HG03280 (cell line): Measurements from ENCODE around the gene CRYBA4.

Experiments
- ATAC-seq: cut with Tn5 transposase; IDR thresholded peaks from one replicate; pipeline ENCODE4 v1.9.1; 2021; ENCODE audit warnings: mild to moderate bottlenecking, moderate library complexity; ENCODE audit not compliant: unreplicated experiment

The CRYBA4 gene

GRCh38 chr22:26621663-26622062, at the start of gene CRYBA4:
CRYBA4 (plus strand) TSS chr22:26621963; CDS start chr22:26622597, 634 bp downstream.
- no peak for ATAC-seq

DNA sequence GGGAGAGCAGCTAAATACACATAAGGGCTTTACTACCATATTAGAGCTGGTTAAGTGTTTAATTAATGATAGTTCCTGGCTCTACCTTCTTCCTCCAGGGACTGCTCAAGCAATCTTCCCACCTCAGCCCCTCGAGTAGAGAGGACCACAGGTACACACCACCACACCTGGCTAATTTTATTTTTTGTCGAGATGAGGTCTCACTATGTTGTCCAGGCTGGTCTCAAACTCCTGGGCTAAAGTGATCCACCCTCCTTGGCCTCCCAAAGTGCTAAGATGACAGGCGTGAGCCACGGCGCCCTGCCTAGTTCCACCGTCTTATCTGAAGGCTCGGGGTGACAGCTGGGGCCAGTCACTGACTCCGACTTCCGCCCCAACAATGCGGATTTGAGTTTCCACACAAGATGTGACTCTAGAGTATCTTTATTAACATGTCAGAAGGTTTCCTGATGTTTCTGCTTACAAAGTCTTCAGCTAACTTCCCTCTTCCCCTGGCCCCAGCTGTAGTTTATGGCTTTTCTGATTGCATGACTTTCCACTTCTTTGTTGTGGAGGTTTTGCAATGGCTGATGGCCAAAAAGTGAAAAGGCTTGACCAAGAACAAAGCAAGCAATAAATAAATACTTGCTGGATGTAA, 48.6 kb upstream of the CRYBA4 start:
- no peak for ATAC-seq

DNA sequence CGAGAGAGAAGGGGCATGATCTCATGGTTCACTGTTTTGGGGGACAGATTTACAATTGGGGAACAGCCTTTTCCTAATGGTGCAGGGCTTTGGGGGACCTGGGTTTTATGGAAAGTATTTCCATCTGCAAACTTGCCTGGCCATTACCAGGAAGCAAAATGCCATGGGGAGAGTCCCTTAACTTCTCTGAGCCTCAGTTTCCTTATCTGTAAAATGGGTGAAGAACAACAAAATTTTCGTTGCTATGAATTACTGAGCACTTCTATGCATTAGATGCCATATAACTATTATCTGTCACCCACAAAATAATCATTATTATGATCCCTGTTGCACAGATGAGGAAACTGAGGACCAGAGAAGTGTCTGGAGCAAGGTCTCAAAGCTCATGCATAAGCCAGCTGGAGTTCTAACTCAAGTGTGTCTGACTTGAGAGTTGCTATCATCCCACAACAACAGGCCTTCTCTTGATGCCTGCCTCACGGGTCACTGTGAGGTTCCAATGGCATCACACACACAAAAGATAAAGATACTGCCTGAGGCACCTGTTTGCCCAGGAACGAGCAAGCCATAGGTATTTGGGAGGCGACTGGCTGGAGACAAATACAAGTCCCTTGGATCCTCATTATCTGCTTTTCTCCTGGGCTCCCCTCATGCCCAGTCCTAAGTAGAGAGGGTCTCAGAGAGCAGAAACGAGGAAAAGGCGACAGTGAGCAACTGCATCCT, 47.6 kb upstream of the CRYBA4 start:
- no peak for ATAC-seq

DNA sequence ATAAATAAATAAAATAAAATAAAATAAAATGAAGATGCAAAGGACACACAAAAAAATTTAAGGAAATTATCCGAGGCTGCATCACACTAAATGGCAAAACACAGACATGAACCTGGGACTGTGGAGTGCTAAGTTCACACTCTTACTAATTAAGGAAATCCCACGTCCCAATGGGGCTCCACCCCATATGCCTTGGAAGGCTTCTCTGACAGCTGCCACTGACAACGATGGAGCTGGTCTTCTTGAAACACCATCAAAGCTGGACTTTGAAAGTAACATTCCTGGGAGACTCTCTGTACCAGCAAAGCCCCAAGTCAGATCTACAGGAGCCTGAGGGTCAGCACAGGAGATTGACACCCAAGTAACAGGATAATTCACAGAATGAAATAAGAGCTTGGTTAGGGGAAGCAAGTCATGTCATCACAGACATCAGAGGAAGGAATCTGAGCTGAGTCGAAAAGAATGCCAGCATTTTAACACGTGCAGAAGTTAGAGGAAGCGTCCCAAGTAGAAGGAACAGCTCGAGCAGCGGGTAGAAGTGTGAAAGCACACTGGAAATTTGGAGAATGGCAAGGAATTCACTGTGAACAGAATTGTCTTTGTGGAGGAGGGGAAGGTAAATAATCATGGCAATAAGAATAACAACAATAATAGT, 45.6 kb upstream of the CRYBA4 start:
- ATAC-seq: no peak

GRCh38 chr22:26577081-26577480, 44.7 kb upstream of the CRYBA4 start:
- no peak for ATAC-seq

DNA sequence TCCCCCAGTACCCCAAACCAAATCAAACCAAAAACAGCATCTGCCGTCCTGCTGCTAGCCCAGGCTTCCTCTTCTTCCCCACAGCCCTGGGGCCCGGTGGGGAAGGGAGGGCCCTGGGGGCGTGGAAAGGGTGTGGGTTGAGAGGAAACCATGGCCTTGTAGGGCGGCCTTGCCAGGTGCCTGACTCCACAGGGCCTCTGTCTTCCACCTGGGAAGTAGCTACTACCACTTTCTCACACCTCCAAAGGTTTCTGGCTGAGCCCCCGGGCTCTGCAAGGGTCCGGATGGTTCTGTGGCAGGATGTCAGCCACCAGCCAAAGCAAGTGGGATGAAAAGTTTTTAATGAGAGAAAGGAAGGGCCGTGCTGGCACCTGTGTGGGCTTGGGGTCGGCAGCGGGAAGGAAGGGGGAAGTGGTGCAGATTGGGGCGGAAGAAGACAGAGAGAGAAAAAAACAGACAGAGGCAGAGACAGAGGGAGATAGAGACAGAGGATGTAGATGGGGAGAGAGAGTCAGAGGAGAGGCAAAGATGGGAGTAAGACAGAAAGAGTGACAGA, 42.4 kb upstream of the CRYBA4 start:
- no peak for ATAC-seq

DNA sequence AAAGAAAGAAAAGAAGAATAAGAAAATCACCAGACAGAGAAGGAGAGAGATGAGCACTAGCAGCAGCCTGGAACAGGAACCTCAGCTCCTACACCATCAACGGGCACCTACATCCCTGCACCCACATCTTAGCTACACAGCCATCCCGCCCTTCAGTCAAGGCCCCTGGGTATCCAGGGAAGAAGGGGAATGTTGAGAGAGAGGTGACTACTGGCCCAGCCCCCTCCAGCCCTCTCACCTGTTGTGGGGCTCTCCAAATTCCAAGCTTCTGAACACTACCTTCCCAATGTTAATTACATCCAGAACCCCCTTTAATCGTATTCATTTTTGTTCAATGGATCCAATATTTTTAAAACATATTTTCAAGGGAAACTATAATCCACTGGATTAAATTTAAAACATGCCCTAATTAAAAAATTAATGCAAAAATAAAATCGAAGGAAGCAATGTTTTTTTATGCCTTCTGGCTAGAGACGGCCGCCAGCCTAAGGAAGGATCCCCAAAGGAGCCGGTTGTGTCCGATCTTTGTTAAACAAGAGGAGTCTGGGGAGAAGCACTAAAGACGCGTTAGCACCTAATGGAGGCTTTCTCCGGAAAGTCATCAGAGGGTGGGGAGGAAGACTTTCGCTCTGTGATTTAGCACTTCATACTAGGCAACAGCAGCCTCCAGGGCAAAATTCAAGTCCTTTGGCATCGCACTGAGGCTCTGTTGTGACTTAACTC, 41.4 kb upstream of the CRYBA4 start:
- ATAC-seq: no peak

GRCh38 chr22:26581026-26581425, 40.7 kb upstream of the CRYBA4 start:
- no peak for ATAC-seq

- no peak for ATAC-seq
These were observed 40.1 kb upstream of the CRYBA4 start for GRCh38 chr22:26581633-26582168.

DNA sequence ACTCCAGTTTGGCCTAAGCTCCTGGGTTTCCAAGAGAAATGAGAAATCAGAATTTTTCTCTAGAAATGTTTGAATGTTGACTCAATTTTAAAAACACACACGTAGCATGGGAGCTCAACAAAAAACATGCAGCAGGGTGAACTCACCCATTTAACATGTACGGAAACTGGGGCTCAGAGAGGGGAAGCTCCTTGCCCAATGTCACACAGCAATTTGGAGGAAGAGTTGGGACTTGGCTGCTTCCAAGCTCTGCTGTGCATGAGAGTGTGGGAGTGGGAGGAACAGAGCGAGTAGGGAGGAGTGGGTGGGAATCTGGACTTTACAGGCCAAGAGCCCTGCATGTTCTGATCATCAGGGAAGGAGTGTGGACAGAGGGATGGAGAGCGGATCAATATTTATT, 37.8 kb upstream of the CRYBA4 start:
- no peak for ATAC-seq

DNA sequence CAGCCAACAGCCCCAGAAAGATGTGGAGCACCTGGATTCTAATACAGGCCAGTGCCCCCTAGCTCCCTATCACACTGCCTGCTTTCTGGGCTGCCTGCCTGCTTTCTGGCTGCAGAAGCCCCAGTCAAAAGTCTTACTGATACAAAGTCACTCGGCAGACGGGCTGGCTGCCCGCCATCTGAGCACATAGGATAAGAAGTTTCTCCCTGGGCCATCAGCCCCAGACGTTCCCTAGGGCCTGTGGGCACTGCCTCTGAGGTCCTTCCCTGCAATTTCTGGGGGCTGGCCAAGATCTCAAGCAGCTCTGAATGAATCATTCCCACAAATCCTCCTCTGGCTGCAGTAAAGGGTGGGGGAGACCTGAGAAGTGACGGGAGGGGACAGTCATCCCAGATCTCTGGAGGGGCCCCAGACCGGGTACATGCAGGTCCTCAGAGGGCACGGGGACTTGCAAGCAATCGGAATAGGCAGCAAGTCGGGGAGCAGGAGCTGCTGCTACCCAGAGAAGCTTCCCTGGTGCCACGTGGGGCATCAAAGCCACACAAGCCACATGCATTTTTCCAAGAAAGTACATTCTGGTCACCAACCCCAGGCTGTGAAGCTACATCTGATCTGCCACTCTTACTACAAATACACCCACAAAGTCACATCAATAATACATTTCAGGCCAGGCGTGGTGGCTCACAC, 36.5 kb upstream of the CRYBA4 start:
- no peak for ATAC-seq

DNA sequence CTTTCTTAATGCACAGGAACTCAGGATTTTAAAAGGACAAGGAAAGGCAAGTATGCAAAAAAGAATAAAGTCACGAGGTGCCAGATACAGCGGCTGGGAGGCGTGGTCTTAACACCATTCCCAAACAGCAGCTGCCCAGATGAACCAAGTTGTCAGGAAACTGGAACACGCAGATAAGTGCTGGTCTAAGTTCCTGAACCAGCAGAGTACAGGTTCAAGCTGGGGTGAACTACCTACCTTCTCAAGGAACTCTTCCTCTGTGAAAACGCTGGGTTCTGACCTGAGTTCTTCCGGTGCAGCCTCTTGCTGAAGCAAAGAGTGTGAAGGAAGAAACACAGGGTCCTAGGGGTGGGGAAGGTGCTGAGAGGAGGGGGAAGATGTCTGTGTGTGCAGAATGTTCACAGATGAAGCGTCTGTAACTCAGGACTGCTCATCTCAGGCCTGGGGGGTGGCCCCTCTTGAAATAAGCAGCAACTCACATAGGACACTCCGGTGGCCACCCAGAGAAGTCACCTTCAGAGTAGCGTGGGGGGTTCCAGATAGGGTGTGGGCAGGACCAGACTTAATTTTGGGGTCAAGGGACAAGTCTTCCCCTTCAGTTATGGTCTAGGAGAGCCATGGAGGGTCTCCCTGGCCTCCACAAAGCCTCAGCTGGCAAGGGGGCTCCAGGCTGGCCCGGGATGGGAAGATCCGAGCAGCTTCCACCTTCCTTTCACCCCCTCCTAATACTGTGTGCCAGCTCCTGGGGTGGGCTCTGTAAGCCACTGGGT, 35.0 kb upstream of the CRYBA4 start:
- ATAC-seq: no peak

DNA sequence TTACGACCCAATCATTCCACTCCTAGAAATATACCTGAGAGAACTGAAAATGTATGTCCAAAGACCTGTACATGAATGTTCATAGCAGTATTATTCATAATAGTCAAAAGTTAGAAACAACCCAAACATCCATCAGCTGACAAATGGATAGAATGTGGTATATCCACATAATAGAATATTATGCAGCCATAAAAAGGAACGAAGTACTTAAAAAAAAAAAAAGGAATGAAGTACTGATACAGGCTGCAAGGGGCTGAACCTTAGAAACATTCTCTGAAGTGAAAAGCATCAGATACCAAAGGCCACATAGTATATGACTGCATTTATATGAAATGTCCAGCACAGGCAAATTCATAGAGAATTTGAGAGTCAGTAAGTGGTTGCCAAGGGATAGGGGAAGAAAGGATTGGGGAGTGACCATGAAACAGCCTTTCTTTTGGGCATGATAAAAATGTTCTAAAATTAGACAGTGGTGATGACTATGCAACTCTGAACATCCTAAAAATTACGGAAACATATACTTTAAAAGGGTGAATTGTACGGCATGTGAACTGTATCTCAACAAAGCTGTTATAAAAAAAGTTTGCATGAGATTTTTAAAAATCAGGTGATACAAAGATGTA, 33.7 kb upstream of the CRYBA4 start:
- ATAC-seq: no peak

DNA sequence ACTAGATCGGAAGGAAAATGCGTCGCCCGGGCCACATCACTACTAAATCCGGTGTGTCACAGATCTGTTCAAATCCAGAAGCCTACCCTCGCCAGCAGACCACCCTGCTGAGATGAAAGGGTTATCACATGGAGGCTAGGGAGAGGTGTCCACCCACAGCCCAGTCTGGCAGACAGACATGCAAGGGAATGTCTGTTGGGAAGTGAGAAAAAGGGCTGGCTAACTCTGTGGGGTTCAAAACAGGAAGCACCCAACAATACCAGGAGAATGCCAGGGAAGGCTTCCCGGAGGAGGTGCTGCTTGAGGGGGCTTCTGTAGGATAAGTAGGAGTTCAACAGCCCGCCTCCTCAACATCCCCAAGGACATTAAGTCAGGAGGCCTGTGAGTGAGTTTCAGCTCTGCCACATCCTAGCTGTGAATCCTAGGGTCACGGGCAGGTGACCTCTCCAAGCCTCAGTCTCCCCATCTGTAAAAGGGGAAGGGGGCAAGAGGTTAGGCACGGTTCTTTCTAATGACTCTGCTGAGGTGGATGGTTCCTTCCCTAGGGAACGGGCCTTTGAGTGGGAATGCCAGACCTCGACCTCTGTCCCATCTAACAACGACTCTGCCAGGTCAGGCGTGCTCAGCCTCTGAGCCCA, 32.9 kb upstream of the CRYBA4 start:
- no peak for ATAC-seq

- peak; percentile 22 for ATAC-seq
These were observed 32.4 kb upstream of the CRYBA4 start for GRCh38 chr22:26589367-26589844.

GRCh38 chr22:26589845-26590736, 31.7 kb upstream of the CRYBA4 start, which contains the start of gene TPST2:
TPST2 (minus strand) TSS chr22:26590132; CDS start chr22:26541630, 48,502 bp downstream.
- peak; percentile 73 for ATAC-seq

DNA sequence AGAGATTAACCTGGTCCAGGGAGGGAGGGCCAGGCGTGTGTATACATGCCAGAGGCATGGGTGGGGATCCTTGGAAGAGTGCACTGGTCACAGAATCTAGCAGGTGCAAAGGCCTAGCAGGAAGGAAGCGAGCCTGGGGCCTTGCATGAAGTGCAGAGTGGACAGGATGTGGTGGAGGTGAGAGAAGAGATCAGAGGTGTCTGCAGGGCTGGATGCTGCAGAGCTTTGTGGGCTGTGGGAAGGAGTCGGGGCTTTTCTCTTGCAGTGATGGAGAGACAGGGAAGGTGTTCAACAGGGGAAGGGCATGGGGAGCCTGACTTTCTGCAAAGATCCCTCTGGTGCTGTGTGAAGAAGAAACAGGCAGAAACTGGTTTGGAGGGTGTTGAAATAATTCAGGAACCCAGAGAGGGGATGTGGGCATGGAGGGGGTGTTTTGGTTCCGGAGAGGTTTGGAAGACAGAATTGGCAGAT, 29.3 kb upstream of the CRYBA4 start:
- ATAC-seq: peak; percentile 39
